Measurements from ENCODE around the gene NDUFA13.

Gene NDUFA13

DNA sequence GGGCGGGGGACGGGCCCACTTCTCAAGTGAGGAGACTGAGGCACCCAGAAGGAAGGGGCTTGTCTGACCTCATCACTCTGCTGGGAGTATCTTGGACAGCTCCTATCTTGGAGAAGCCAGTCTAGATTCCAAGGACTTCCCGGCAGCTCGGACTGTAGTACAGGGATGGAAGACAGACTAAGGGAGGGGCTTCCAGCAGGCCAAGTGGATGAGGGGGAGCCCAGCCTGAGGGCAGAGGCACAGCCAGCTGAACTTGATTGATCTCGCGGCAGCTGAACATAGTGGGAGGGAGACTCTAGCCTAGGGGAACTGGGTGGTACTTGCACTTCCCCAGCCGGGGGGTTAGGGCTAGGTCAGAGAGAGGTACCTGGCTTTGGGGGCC, 22.8 kb downstream of the NDUFA13 start:
- Histone ChIP-seq H3K27me3 (replicated peaks; ENCODE audit: control insufficient read depth, insufficient read depth, low read length) (peaks cover 30% of the 10 kb centered on the region), H3K36me3 (ENCODE audit: control insufficient read depth, insufficient read depth, low read length, severe bottlenecking) (no peaks in the 10 kb centered on the region), H3K4me3 (ENCODE audit: low read length) (no peak overlapping the region), H3K4me1 (ENCODE audit: control insufficient read depth, insufficient read depth, low read length) (peaks cover 11% of the 10 kb centered on the region), H3K9me3 (ENCODE audit: control insufficient read depth, low read length) (no peaks in the 10 kb centered on the region), H3K9ac (ENCODE audit: low read length) (no peak overlapping the region)
- no peak for DNase-seq (ENCODE audit: low read depth)

DNA sequence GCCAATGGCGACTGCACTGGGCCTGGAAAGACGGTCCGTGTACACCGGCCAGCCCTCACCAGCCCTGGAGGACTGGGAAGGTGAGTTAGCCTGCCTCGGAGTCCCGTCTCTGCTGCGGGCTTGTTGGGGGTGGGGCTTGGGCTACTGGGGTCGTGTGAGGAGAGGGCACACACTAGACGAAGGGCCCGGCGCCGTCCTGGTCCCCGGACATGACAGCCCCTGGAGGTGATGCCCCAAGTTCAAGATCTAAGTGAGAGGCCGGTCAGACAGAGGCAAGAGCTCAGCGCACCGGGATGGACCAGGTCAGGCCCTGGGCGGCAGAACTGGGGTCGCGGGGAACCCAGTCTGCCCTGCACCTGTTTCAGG, 23.7 kb downstream of the NDUFA13 start:
- Histone ChIP-seq H3K4me3 (ENCODE audit: low read length) (no peak overlapping the region), H3K9me3 (ENCODE audit: control insufficient read depth, low read length) (no peaks in the 10 kb centered on the region), H3K4me1 (ENCODE audit: control insufficient read depth, insufficient read depth, low read length) (peaks cover 11% of the 10 kb centered on the region), H3K9ac (ENCODE audit: low read length) (no peak overlapping the region), H3K27me3 (replicated peaks; ENCODE audit: control insufficient read depth, insufficient read depth, low read length) (peaks cover 30% of the 10 kb centered on the region), H3K36me3 (ENCODE audit: control insufficient read depth, insufficient read depth, low read length, severe bottlenecking) (no peaks in the 10 kb centered on the region)
- no peak for DNase-seq (ENCODE audit: low read depth)

DNA sequence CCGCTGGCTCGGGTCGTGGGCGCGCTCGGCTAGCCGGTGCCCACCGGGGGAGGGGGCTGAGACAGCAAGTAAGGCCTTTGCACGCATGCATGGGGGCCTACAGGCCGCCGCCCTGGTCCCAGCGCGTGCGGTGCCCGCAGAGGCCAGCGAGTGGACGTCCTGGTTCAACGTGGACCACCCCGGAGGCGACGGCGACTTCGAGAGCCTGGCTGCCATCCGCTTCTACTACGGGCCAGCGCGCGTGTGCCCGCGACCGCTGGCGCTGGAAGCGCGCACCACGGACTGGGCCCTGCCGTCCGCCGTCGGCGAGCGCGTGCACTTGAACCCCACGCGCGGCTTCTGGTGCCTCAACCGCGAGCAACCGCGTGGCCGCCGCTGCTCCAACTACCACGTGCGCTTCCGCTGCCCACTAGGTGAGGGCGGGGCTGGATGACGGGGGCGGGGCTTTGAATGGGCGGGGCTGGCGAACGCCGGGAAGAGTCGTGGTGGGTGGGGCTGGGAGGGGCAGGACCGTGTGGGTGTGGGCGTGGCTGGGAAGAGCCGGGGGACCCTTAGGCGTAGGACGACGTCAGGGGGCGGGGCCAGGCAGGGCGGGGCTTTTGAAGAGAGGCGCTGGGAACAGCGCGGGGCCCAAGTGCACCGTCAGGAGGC, 24.2 kb downstream of the NDUFA13 start:
- H3K9ac ChIP-seq (ENCODE audit: low read length) = no peak overlapping the region
- DNase-seq (ENCODE audit: low read depth) = peak; percentile 56
- no peaks in the 10 kb centered on the region for H3K9me3 ChIP-seq (ENCODE audit: control insufficient read depth, low read length)
- peaks cover 30% of the 10 kb centered on the region for H3K27me3 ChIP-seq (replicated peaks; ENCODE audit: control insufficient read depth, insufficient read depth, low read length)
- H3K36me3 ChIP-seq (ENCODE audit: control insufficient read depth, insufficient read depth, low read length, severe bottlenecking) = no peaks in the 10 kb centered on the region
- peaks cover 11% of the 10 kb centered on the region for H3K4me1 ChIP-seq (ENCODE audit: control insufficient read depth, insufficient read depth, low read length)
- no peak overlapping the region for H3K4me3 ChIP-seq (ENCODE audit: low read length)

DNA sequence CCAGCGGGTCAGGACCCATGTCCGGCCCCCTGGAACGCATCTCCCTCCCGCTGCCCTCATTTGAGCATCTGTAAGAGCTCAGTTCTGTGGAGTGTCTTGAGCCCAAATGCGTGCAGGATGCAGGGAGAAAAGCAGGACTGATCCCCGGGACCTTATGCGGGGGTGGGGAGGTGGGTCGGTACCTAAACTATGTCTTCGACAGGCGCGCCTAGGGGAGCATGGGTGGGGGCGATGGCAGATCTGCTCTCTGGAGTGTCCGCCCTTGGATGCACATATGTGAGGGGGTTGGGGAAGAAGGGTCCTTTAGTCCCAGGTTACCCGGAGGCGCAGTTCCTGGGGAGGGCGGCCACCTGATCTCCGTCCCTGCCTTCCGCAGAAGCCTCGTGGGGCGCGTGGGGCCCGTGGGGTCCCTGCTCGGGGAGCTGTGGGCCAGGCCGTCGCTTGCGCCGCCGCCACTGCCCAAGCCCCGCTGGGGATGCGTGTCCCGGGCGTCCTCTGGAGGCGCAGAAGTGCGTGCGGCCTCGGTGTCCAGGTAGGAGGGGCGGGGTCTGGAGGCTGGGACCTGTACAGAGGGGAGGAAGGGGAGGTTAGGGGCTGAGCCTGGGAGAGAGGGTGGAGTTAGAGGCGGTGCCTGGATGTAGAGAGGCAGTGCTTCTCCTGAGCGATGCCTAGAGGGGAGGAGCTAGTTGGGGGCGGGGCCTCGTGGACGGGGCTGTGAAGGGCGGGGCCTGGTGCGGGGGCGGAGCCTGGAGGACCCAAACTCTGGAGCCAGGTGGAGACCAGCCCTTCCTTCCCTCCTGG, 24.9 kb downstream of the NDUFA13 start:
- peak; percentile 58 for DNase-seq (ENCODE audit: low read depth)
- Histone ChIP-seq H3K4me1 (ENCODE audit: control insufficient read depth, insufficient read depth, low read length) (peaks cover 11% of the 10 kb centered on the region), H3K9ac (ENCODE audit: low read length) (no peak overlapping the region), H3K4me3 (ENCODE audit: low read length) (no peak overlapping the region), H3K9me3 (ENCODE audit: control insufficient read depth, low read length) (no peaks in the 10 kb centered on the region), H3K27me3 (replicated peaks; ENCODE audit: control insufficient read depth, insufficient read depth, low read length) (peaks cover 30% of the 10 kb centered on the region), H3K36me3 (ENCODE audit: control insufficient read depth, insufficient read depth, low read length, severe bottlenecking) (no peaks in the 10 kb centered on the region)

DNA sequence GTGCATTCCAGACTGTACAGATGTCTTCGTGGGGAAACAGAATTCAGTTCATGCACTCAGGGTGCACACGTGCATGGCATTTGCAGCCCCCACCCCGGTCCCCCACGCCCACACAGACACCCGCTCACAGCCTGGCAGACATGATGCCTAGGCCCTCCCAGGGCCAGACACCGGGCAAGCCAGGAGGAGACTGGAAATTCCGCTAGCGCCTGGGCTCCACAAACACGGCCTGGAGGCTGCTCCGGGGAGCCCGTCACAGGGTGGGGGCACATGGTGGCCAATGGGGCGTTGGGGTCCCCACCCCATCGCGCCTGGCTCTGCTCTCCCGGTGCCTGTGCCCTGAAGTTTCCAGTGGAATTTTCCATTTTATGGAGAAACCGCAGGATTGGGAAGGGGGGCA, 25.6 kb downstream of the NDUFA13 start:
- peaks cover 30% of the 10 kb centered on the region for H3K27me3 ChIP-seq (replicated peaks; ENCODE audit: control insufficient read depth, insufficient read depth, low read length)
- no peak overlapping the region for H3K9ac ChIP-seq (ENCODE audit: low read length)
- H3K36me3 ChIP-seq (ENCODE audit: control insufficient read depth, insufficient read depth, low read length, severe bottlenecking) = no peaks in the 10 kb centered on the region
- H3K4me1 ChIP-seq (ENCODE audit: control insufficient read depth, insufficient read depth, low read length) = peaks cover 14% of the 10 kb centered on the region
- H3K9me3 ChIP-seq (ENCODE audit: control insufficient read depth, low read length) = no peaks in the 10 kb centered on the region
- DNase-seq (ENCODE audit: low read depth) = no peak
- H3K4me3 ChIP-seq (ENCODE audit: low read length) = no peak overlapping the region

DNA sequence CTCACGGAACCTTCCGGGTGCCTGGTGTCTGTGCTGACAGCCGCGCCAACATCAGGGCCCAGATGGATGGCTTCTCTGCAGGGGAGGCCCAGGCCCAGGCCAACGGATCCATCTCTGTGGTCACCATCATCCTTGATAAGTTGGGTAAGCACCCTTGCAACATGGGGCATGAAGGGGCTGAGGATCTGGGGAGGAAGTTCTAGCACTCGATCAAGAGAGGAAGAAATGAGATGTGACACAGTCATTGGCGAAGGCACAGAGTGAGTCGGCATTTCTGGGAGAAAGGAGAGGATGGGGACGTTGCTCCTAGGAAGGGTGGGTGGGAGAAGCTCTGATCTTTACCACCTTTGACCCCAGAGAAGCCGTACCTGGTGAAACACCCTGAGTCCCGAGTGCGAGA, 26.5 kb downstream of the NDUFA13 start:
- H3K27me3 ChIP-seq (replicated peaks; ENCODE audit: control insufficient read depth, insufficient read depth, low read length) = peaks cover 36% of the 10 kb centered on the region
- no peaks in the 10 kb centered on the region for H3K36me3 ChIP-seq (ENCODE audit: control insufficient read depth, insufficient read depth, low read length, severe bottlenecking)
- no peak overlapping the region for H3K9ac ChIP-seq (ENCODE audit: low read length)
- peaks cover 14% of the 10 kb centered on the region for H3K4me1 ChIP-seq (ENCODE audit: control insufficient read depth, insufficient read depth, low read length)
- DNase-seq (ENCODE audit: low read depth) = no peak
- H3K4me3 ChIP-seq (ENCODE audit: low read length) = no peak overlapping the region
- H3K9me3 ChIP-seq (ENCODE audit: control insufficient read depth, low read length) = no peaks in the 10 kb centered on the region

DNA sequence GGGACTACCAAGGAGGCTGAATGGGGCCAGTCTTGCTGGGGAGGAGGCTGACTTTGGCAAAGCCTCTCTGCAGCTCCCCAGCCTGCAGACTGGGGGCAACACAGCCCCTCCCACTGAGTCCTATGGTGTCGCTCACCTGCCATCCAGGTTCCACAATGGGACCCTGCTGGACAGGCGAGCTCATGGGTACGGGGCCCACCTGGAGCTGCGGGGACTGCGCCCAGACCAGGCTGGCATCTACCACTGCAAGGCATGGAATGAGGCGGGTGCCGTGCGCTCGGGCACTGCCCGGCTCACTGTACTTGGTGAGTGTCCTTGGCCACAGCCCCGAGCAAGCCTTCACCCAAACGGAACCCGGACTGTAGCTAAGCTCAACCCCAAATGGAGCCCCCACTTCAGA, 27.1 kb downstream of the NDUFA13 start:
- Histone ChIP-seq H3K9ac (ENCODE audit: low read length) (no peak overlapping the region), H3K4me1 (ENCODE audit: control insufficient read depth, insufficient read depth, low read length) (peaks cover 12% of the 10 kb centered on the region), H3K4me3 (ENCODE audit: low read length) (no peak overlapping the region), H3K9me3 (ENCODE audit: control insufficient read depth, low read length) (no peaks in the 10 kb centered on the region), H3K27me3 (replicated peaks; ENCODE audit: control insufficient read depth, insufficient read depth, low read length) (peaks cover 34% of the 10 kb centered on the region), H3K36me3 (ENCODE audit: control insufficient read depth, insufficient read depth, low read length, severe bottlenecking) (no peaks in the 10 kb centered on the region)
- no peak for DNase-seq (ENCODE audit: low read depth)

DNA sequence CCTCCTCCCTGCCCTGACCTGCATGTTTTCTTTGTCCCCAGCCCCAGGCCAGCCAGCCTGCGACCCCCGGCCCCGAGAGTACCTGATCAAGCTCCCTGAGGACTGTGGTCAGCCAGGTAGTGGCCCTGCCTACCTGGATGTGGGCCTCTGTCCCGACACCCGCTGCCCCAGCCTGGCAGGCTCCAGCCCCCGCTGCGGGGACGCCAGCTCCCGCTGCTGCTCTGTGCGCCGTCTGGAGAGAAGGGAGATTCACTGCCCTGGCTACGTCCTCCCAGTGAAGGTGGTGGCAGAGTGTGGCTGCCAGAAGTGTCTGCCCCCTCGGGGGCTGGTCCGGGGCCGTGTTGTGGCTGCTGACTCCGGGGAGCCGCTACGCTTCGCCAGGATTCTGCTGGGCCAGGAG, 27.6 kb downstream of the NDUFA13 start:
- Histone ChIP-seq H3K27me3 (replicated peaks; ENCODE audit: control insufficient read depth, insufficient read depth, low read length) (peaks cover 34% of the 10 kb centered on the region), H3K4me3 (ENCODE audit: low read length) (no peak overlapping the region), H3K9me3 (ENCODE audit: control insufficient read depth, low read length) (no peaks in the 10 kb centered on the region), H3K36me3 (ENCODE audit: control insufficient read depth, insufficient read depth, low read length, severe bottlenecking) (no peaks in the 10 kb centered on the region), H3K9ac (ENCODE audit: low read length) (no peak overlapping the region), H3K4me1 (ENCODE audit: control insufficient read depth, insufficient read depth, low read length) (peaks cover 6% of the 10 kb centered on the region)
- DNase-seq (ENCODE audit: low read depth) = no peak

DNA sequence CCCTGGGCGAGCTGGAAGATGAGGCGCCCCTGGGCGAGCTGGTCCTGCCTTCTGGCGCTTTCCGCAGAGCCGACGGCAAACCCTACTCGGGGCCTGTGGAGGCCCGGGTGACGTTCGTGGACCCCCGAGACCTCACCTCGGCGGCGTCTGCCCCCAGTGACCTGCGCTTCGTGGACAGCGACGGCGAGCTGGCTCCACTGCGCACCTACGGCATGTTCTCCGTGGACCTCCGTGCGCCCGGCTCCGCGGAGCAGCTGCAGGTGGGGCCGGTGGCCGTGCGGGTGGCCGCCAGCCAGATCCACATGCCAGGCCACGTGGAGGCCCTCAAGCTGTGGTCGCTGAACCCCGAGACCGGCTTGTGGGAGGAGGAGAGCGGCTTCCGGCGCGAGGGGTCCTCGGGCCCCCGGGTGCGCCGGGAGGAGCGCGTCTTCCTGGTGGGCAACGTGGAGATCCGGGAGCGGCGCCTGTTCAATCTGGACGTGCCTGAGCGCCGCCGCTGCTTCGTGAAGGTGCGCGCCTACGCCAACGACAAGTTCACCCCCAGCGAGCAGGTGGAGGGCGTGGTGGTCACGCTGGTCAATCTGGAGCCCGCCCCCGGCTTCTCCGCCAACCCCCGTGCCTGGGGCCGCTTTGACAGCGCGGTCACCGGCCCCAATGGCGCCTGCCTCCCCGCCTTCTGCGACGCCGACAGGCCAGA, 28.4 kb downstream of the NDUFA13 start:
- peaks cover 4% of the 10 kb centered on the region for H3K4me1 ChIP-seq (ENCODE audit: control insufficient read depth, insufficient read depth, low read length)
- H3K36me3 ChIP-seq (ENCODE audit: control insufficient read depth, insufficient read depth, low read length, severe bottlenecking) = no peaks in the 10 kb centered on the region
- H3K27me3 ChIP-seq (replicated peaks; ENCODE audit: control insufficient read depth, insufficient read depth, low read length) = peaks cover 34% of the 10 kb centered on the region
- DNase-seq (ENCODE audit: low read depth) = no peak
- no peaks in the 10 kb centered on the region for H3K9me3 ChIP-seq (ENCODE audit: control insufficient read depth, low read length)
- H3K4me3 ChIP-seq (ENCODE audit: low read length) = no peak overlapping the region
- H3K9ac ChIP-seq (ENCODE audit: low read length) = no peak overlapping the region

DNA sequence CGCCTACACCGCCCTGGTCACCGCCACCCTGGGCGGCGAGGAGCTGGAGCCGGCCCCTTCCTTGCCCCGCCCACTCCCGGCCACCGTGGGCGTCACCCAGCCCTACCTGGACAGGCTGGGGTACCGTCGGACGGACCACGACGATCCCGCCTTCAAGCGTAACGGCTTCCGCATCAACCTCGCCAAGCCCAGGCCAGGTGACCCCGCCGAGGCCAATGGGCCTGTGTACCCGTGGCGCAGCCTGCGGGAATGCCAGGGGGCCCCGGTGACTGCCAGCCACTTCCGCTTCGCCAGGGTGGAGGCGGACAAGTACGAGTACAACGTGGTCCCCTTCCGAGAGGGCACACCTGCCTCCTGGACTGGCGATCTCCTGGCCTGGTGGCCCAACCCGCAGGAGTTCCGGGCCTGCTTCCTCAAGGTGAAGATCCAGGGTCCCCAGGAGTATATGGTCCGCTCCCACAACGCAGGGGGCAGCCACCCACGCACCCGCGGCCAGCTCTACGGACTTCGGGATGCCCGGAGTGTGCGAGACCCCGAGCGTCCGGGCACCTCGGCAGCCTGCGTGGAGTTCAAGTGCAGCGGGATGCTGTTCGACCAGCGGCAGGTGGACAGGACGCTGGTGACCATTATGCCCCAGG, 29.0 kb downstream of the NDUFA13 start:
- Histone ChIP-seq H3K4me1 (ENCODE audit: control insufficient read depth, insufficient read depth, low read length) (peaks cover 11% of the 10 kb centered on the region), H3K9me3 (ENCODE audit: control insufficient read depth, low read length) (no peaks in the 10 kb centered on the region), H3K4me3 (ENCODE audit: low read length) (no peak overlapping the region), H3K36me3 (ENCODE audit: control insufficient read depth, insufficient read depth, low read length, severe bottlenecking) (no peaks in the 10 kb centered on the region), H3K27me3 (replicated peaks; ENCODE audit: control insufficient read depth, insufficient read depth, low read length) (peaks cover 34% of the 10 kb centered on the region), H3K9ac (ENCODE audit: low read length) (no peak overlapping the region)
- no peak for DNase-seq (ENCODE audit: low read depth)

DNA sequence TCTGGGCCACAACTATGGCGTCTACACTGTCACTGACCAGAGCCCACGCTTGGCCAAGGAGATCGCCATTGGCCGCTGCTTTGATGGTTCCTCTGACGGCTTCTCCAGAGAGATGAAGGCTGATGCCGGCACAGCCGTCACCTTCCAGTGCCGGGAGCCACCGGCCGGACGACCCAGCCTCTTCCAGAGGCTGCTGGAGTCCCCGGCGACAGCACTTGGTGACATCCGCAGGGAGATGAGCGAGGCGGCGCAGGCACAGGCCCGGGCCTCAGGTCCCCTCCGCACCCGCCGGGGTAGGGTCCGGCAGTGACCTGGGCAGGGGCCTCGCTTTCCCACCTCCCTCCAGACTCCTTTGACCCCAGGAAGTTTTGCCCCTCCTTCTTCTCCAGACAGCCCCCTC, 29.7 kb downstream of the NDUFA13 start:
- no peak overlapping the region for H3K9ac ChIP-seq (ENCODE audit: low read length)
- H3K27me3 ChIP-seq (replicated peaks; ENCODE audit: control insufficient read depth, insufficient read depth, low read length) = peaks cover 31% of the 10 kb centered on the region
- H3K9me3 ChIP-seq (ENCODE audit: control insufficient read depth, low read length) = no peaks in the 10 kb centered on the region
- no peak for DNase-seq (ENCODE audit: low read depth)
- H3K36me3 ChIP-seq (ENCODE audit: control insufficient read depth, insufficient read depth, low read length, severe bottlenecking) = no peaks in the 10 kb centered on the region
- no peak overlapping the region for H3K4me3 ChIP-seq (ENCODE audit: low read length)
- H3K4me1 ChIP-seq (ENCODE audit: control insufficient read depth, insufficient read depth, low read length) = peaks cover 17% of the 10 kb centered on the region
